ENCODE measurements around the gene KSR1.

- no peak for TF ChIP-seq CTCF (IDR thresholded peaks at IDR 0.05)
- no peak for TF ChIP-seq POLR2A (IDR thresholded peaks at IDR 0.05)
These were observed 13.0 kb downstream of the KSR1 start for GRCh38 chr17:27469256-27469655.

All from Peyer's patch (tissue), 4 donors.